ENCODE measurements around the gene CACNA2D4. TPM values are rescaled to one million over a fixed set of nuclear protein-coding genes. Genes with fewer than 3 reads are reported as not detected.

CACNA2D4 gene
- total RNA-seq, 4 donors from 2014 or later: 10.1 to 16.2 (median 11.4) TPM

- H3K27ac ChIP-seq: no peak overlapping the region
- peaks cover 0 to 11% (median 0%) of the 10 kb centered on the region in 4 donors for H3K4me1 ChIP-seq
- no peaks in the 10 kb centered on the region for H3K9me3 ChIP-seq
- peaks cover 0 to 6% of the 10 kb centered on the region in 2 donors for H3K27me3 ChIP-seq
- no peak overlapping the region for H3K4me3 ChIP-seq
- no peak for DNase-seq (ENCODE audit: low spot score in 2 of 2)
- 74 to 77% methylated on average over 12 to 17 of the region's 17 CpGs for WGBS, 2 donors
- no peaks in the 10 kb centered on the region for H3K36me3 ChIP-seq
- TF ChIP-seq POLR2A (IDR thresholded peaks at IDR 0.05): no peak
- TF ChIP-seq EP300 (IDR thresholded peaks at IDR 0.05): no peak
- TF ChIP-seq CTCF (IDR thresholded peaks at IDR 0.05): peak in 1 of 5 experiments; percentile 9
These were observed 2.5 kb upstream of the CACNA2D4 start for GRCh38 chr12:1920971-1921370.

DNA sequence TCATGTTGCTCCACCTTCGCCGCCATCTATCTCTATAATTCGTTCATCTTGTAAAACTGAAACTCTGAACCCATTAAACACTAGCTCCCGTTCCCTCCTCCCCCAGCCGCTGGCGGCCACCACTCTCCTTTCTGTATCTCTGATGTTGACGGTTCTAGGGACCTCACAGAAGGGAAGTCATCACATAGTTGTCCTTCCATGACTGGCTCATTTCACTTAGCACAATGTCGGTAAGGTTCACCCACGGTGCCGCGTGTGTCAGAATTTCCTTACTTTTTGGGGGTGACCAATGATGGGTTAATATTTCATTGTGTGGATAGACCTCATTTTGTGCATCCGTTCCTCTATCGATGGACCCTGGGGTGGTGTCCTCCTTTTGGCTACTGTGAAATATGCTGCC is 2.0 kb upstream of the CACNA2D4 start:
- Histone ChIP-seq H3K4me3 (no peak overlapping the region), H3K9me3 (no peaks in the 10 kb centered on the region), H3K27ac (no peak overlapping the region), H3K4me1 (peaks cover 0 to 11% (median 0%) of the 10 kb centered on the region in 4 donors), H3K27me3 (peaks cover 0 to 4% of the 10 kb centered on the region in 2 donors), H3K36me3 (no peaks in the 10 kb centered on the region)
- no peak for DNase-seq (ENCODE audit: low spot score in 2 of 2)
- WGBS, 2 donors: 92 to 94% methylated on average over 13 of the region's 13 CpGs
- TF ChIP-seq POLR2A (IDR thresholded peaks at IDR 0.05): no peak
- TF ChIP-seq CTCF (IDR thresholded peaks at IDR 0.05): no peak
- no peak for TF ChIP-seq EP300 (IDR thresholded peaks at IDR 0.05)

- TF ChIP-seq POLR2A (IDR thresholded peaks at IDR 0.05) (no peak), EP300 (IDR thresholded peaks at IDR 0.05) (no peak), CTCF (IDR thresholded peaks at IDR 0.05) (no peak)
- H3K36me3 ChIP-seq: no peaks in the 10 kb centered on the region
- DNase-seq (ENCODE audit: low spot score in 2 of 2): no peak
- no peaks in the 10 kb centered on the region for H3K27me3 ChIP-seq
- no peaks in the 10 kb centered on the region for H3K9me3 ChIP-seq
- H3K4me3 ChIP-seq: no peak overlapping the region
- WGBS, 2 donors: 73 to 77% methylated on average over 3 of the region's 3 CpGs
- peaks cover 0 to 4% (median 0%) of the 10 kb centered on the region in 4 donors for H3K4me1 ChIP-seq
- H3K27ac ChIP-seq: no peak overlapping the region
These were observed 1.3 kb upstream of the CACNA2D4 start for GRCh38 chr12:1919763-1920162.

DNA sequence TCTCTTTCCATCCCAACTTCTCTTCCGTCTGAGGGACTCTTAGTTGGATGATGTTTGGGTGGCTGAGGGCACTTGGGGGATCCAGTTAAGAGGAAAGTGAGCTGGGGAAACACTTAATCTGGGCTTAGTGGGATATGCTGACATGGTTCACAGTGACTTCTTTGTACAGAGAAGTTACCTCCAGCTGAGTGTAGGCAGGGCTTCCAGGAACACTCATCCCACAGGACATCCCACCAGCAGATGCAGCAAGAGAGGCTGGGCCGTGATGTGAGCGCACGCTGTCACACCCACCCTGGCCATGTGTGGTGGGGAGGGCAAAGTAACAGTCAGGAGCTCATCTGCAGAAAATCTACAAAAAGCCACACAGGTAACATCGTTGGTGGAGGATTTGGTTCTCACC is 832 bp upstream of the CACNA2D4 start:
- no peak for DNase-seq (ENCODE audit: low spot score in 2 of 2)
- WGBS, 2 donors: 75 to 76% methylated on average over 5 of the region's 5 CpGs
- no peaks in the 10 kb centered on the region for H3K27me3 ChIP-seq

GRCh38 chr12:1918884-1919236 is 408 bp upstream of the CACNA2D4 start:
- Histone ChIP-seq H3K4me3 (peak overlapping the region in 1 of 4 donors; percentile 36), H3K27me3 (no peaks in the 10 kb centered on the region), H3K36me3 (no peaks in the 10 kb centered on the region), H3K9me3 (no peaks in the 10 kb centered on the region), H3K4me1 (no peaks in the 10 kb centered on the region), H3K27ac (peak overlapping the region in 2 of 4 donors; percentile 59 to 75)
- no peak for TF ChIP-seq CTCF (IDR thresholded peaks at IDR 0.05)
- TF ChIP-seq EP300 (IDR thresholded peaks at IDR 0.05): no peak
- TF ChIP-seq POLR2A (IDR thresholded peaks at IDR 0.05): no peak
- no peak for DNase-seq (ENCODE audit: low spot score in 2 of 2)
- 67 to 71% methylated on average over 6 of the region's 6 CpGs for WGBS, 2 donors

More for the DNA sequence above, 832 bp upstream of the CACNA2D4 start:
- Histone ChIP-seq H3K9me3 (no peaks in the 10 kb centered on the region), H3K27ac (no peak overlapping the region), H3K4me1 (no peaks in the 10 kb centered on the region), H3K36me3 (no peaks in the 10 kb centered on the region), H3K4me3 (no peak overlapping the region)
- TF ChIP-seq EP300 (IDR thresholded peaks at IDR 0.05): no peak
- TF ChIP-seq POLR2A (IDR thresholded peaks at IDR 0.05): no peak
- TF ChIP-seq CTCF (IDR thresholded peaks at IDR 0.05): no peak
